Vagina (tissue), 2 donors: ENCODE results near the gene RBP5.

ENCODE experiments used
- POLR2A ChIP-seq, 2 donors: fragments of 450-650 bp; IDR thresholded peaks; one replicate each; pipeline ENCODE4 v1.6.1; 2017; ENCODE audit warnings: antibody characterized with exemption in 2 of 2, mild to moderate bottlenecking in 2 of 2, moderate library complexity in 2 of 2
- TF ChIP-seq, protein P1 (sequence below), 3 experiments: fragments of 450-650 bp in 2 of 3; fragments of 200-600 bp in 1 of 3; sonication (generic) in 1 of 3; IDR thresholded peaks; one replicate each; pipeline ENCODE4 v1.5.1; 2017 to 2019; ENCODE audit warnings: antibody characterized with exemption in 3 of 3, mild to moderate bottlenecking in 2 of 3, moderate library complexity in 2 of 3

- TF ChIP-seq POLR2A (IDR thresholded peaks at IDR 0.05) = no peak
- TF ChIP-seq, protein P1, sequence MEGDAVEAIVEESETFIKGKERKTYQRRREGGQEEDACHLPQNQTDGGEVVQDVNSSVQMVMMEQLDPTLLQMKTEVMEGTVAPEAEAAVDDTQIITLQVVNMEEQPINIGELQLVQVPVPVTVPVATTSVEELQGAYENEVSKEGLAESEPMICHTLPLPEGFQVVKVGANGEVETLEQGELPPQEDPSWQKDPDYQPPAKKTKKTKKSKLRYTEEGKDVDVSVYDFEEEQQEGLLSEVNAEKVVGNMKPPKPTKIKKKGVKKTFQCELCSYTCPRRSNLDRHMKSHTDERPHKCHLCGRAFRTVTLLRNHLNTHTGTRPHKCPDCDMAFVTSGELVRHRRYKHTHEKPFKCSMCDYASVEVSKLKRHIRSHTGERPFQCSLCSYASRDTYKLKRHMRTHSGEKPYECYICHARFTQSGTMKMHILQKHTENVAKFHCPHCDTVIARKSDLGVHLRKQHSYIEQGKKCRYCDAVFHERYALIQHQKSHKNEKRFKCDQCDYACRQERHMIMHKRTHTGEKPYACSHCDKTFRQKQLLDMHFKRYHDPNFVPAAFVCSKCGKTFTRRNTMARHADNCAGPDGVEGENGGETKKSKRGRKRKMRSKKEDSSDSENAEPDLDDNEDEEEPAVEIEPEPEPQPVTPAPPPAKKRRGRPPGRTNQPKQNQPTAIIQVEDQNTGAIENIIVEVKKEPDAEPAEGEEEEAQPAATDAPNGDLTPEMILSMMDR (IDR thresholded peaks at IDR 0.05) = no peak
Measured at GRCh38 chr12:7154042-7154441, 25.4 kb upstream of the RBP5 start.
